Testis (tissue), 3 donors: ENCODE data around the gene LARGE1. TPM values are rescaled to one million over a fixed set of nuclear protein-coding genes. Genes with fewer than 3 reads are reported as not detected.

Source experiments
- DNase-seq: peaks from one replicate; pipeline ENCODE4 v3.0.0-alpha.2; 2019
- H3K27ac ChIP-seq, 2 donors: fragments of 200-600 bp; sonication (generic); one replicate each; pipeline ENCODE4 v1.5.1; 2019
- H3K27me3 ChIP-seq: fragments of 200-600 bp; sonication (generic); one replicate; pipeline ENCODE4 v1.5.1; 2019
- H3K36me3 ChIP-seq: fragments of 200-600 bp; sonication (generic); one replicate; pipeline ENCODE4 v1.5.1; 2017; ENCODE audit warnings: low read depth; ENCODE audit errors: missing control alignments
- H3K4me1 ChIP-seq: fragments of 200-600 bp; sonication (generic); one replicate; pipeline ENCODE4 v1.5.1; 2019
- H3K4me3 ChIP-seq, 2 donors: fragments of 200-600 bp; sonication (generic); one replicate each; pipeline ENCODE4 v1.5.1; 2017 to 2019
- H3K9me3 ChIP-seq: fragments of 200-600 bp; sonication (generic); one replicate; pipeline ENCODE4 v1.5.1; 2017
- POLR2A ChIP-seq: fragments of 450-650 bp; IDR thresholded peaks from one replicate; pipeline ENCODE4 v1.6.1; 2017; ENCODE audit warnings: antibody characterized with exemption, mild to moderate bottlenecking, moderate library complexity
- WGBS, 2 donors: methylation state at CpG; one replicate each; pipeline ENCODE4 v1.1.5; 2018; 5-methylcytosine and 5-hydroxymethylcytosine counted together
- intact Hi-C: fragments of 100-400 bp; cut with DNase I; formaldehyde crosslinking; loops from one replicate; pipeline ENCODE4 v1.15.1; 2023; ENCODE audit warnings: low total_unique reads
- polyA plus RNA-seq: library from polyadenylated mRNA; stranded (reverse); fragments of 350-450 nt; fragmentation: Illumina TruSeq; extraction: RNeasy Lipid Tissue Mini Kit (QIAGEN cat#74804); gene quantifications from one replicate; pipeline ENCODE4 v1.2.3, GENCODE V29; 2014; ENCODE audit warnings: low read depth, low replicate concordance; ENCODE audit not compliant: insufficient read depth
- total RNA-seq, 2 donors: library from RNA; depleted of rRNA; stranded (reverse); fragments of >200 nt; gene quantifications; one replicate each; pipeline ENCODE4 v1.2.3, GENCODE V29; 2016
- TF ChIP-seq, protein P1 (sequence below), 3 experiments: fragments of 450-650 bp in 2 of 3; fragments of 200-600 bp in 1 of 3; sonication (generic) in 1 of 3; IDR thresholded peaks; one replicate each; pipeline ENCODE4 v1.5.1; 2016 to 2019; ENCODE audit warnings: antibody characterized with exemption in 3 of 3, mild to moderate bottlenecking in 2 of 3, moderate library complexity in 1 of 3

The LARGE1 gene
- total and polyA plus RNA-seq, 3 donors from 2014 or later: 19.5 to 27.3 (median 21.8) TPM

DNA sequence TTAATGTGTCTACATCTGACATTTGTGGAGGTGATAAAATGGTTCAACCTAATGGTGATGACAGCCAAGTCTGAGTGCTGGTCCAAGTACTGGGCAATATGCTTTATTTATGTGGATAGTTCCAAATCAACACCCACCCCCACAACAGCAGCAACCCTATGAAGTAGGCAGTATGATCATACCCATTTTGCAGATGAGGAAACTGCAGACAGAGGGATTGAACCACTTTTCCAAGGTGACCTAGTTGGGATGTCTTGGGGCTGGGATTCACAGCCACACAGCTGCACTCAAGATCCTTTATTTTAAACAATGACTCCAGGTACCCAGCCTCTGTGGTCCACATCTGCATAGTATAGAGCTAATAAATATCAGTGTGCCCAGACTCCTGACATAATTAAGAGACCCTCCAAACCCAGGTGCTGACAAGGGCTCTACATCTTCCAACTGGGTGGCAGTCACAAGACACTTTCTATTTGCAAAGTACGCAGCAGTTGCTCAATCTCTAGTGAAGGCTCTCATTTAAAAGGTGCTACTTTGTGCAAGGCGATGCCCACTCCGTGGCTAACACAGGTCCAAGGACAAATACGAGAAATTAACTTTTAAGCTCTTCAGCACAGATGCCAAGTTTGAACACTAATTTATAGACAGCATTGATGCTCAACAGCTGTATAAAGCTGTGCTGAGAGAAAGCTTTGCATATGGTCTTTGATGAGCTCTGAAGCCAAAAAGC lies 426.6 kb downstream of the LARGE1 start:
- no peaks in the 10 kb centered on the region for H3K27me3 ChIP-seq
- WGBS, 2 donors: 65 to 86% methylated on average over 4 of the region's 4 CpGs
- no peaks in the 10 kb centered on the region for H3K9me3 ChIP-seq
- no peak overlapping the region for H3K27ac ChIP-seq
- DNase-seq: no peak
- TF ChIP-seq, protein P1, sequence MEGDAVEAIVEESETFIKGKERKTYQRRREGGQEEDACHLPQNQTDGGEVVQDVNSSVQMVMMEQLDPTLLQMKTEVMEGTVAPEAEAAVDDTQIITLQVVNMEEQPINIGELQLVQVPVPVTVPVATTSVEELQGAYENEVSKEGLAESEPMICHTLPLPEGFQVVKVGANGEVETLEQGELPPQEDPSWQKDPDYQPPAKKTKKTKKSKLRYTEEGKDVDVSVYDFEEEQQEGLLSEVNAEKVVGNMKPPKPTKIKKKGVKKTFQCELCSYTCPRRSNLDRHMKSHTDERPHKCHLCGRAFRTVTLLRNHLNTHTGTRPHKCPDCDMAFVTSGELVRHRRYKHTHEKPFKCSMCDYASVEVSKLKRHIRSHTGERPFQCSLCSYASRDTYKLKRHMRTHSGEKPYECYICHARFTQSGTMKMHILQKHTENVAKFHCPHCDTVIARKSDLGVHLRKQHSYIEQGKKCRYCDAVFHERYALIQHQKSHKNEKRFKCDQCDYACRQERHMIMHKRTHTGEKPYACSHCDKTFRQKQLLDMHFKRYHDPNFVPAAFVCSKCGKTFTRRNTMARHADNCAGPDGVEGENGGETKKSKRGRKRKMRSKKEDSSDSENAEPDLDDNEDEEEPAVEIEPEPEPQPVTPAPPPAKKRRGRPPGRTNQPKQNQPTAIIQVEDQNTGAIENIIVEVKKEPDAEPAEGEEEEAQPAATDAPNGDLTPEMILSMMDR (IDR thresholded peaks at IDR 0.05): no peak
- TF ChIP-seq POLR2A: no peak
- intact Hi-C loops: no loop called here
- no peak overlapping the region for H3K4me3 ChIP-seq
- H3K4me1 ChIP-seq: no peaks in the 10 kb centered on the region
- H3K36me3 ChIP-seq: no peaks in the 10 kb centered on the region

DNA sequence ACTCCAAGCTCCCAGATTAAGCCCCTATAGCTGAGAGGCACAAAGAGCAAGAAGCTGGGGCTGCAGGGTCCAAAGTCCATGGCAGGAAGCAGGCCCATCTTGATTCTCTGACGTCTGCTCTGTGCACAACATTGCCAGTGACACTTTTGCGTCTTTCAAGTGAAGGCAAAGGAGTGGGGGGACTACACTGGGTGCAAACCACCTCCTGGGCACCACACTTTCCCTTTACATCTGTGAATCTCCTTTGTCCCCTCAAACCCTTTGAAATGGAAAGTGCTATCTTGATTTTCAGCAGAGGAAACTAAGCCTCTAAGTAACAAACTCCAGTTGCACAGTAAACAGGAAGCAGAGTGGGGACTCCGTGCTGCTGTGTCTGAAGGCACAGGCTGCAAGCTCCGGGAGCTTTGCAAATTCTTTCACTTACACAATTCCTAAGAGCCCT lies 428.0 kb downstream of the LARGE1 start:
- no peak overlapping the region for H3K27ac ChIP-seq
- H3K36me3 ChIP-seq: no peaks in the 10 kb centered on the region
- DNase-seq: no peak
- intact Hi-C loops: no loop called here
- WGBS, 2 donors: 30 to 31% methylated on average over 4 of the region's 4 CpGs
- H3K9me3 ChIP-seq: no peaks in the 10 kb centered on the region
- H3K27me3 ChIP-seq: no peaks in the 10 kb centered on the region
- H3K4me3 ChIP-seq: no peak overlapping the region
- no peaks in the 10 kb centered on the region for H3K4me1 ChIP-seq
- TF ChIP-seq POLR2A: no peak
- TF ChIP-seq, protein P1 (IDR thresholded peaks at IDR 0.05): no peak

DNA sequence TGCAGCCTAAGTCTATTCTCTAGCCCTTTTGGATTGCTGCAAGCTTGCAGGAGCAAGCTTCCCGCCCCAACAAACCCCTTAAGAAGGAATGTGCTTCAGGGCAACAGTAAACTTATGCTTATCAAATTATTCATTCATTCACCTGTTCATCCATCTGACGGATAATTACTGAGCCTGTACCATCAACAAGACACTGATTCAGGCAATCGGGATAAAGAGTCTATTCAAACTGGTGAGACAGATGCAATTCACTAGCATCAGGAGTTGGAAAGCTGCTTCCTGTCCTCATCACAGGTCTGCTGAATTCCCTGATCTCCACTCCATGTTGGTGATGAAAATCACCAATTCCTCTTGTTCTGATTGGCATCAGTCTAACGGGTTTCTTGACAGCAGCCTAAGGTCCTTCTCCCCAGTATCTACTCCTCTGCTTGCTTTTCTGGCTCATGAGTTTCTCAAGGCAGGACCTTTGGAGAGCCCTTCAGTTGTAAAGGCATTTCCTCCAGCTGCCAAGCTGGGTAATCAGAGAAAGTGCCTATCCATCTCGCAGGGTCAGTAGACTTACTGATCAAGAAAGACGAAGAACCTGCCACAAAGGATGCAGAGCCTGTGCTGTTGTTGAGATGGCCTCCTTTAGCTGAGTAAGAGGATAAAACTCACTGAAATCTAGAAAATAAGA lies 433.1 kb downstream of the LARGE1 start:
- TF ChIP-seq, protein P1 (IDR thresholded peaks at IDR 0.05): no peak
- no peak for TF ChIP-seq POLR2A
- Histone ChIP-seq H3K27me3 (no peaks in the 10 kb centered on the region), H3K36me3 (no peaks in the 10 kb centered on the region), H3K27ac (no peak overlapping the region), H3K4me3 (no peak overlapping the region), H3K4me1 (no peaks in the 10 kb centered on the region), H3K9me3 (no peaks in the 10 kb centered on the region)
- intact Hi-C loops: no loop called here
- DNase-seq: no peak
- 89 to 92% methylated on average over 6 of the region's 6 CpGs for WGBS, 2 donors

DNA sequence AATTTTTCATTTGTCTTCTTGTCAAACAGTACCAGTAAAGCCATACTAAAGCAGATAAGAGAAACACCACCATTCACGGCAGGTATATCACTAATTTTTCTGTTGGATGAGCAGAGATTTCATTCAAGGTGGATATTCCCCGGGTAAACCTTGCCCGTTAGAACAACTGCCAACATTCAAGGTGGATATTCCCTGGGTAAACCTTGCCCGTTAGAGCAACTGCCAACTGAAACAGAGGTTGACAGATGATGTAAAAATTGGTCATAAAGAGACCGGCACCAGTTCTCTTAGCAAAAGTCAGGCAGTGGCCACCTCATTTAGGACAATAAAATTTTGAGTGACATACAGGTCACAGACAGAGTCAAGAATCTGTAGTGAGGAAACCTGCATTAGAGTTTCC lies 438.7 kb downstream of the LARGE1 start:
- intact Hi-C loops: no loop called here
- Histone ChIP-seq H3K4me3 (no peak overlapping the region), H3K27ac (no peak overlapping the region), H3K27me3 (no peaks in the 10 kb centered on the region), H3K9me3 (no peaks in the 10 kb centered on the region), H3K4me1 (peaks cover 4% of the 10 kb centered on the region), H3K36me3 (no peaks in the 10 kb centered on the region)
- whole genome bisulfite sequencing, 2 donors: 91 to 96% methylated on average over 5 of the region's 5 CpGs
- TF ChIP-seq, protein P1 (IDR thresholded peaks at IDR 0.05): no peak
- TF ChIP-seq POLR2A: no peak
- no peak for DNase-seq
